ENCODE results near the gene PLET1. TPM values are rescaled to one million over a fixed set of nuclear protein-coding genes. Genes with fewer than 3 reads are reported as not detected.
A peak's percentile ranks its signal among the peaks of the same experiment; 100 is the strongest.

The PLET1 gene
- total RNA-seq, 6 experiments from 2014 or later = not detected

DNA sequence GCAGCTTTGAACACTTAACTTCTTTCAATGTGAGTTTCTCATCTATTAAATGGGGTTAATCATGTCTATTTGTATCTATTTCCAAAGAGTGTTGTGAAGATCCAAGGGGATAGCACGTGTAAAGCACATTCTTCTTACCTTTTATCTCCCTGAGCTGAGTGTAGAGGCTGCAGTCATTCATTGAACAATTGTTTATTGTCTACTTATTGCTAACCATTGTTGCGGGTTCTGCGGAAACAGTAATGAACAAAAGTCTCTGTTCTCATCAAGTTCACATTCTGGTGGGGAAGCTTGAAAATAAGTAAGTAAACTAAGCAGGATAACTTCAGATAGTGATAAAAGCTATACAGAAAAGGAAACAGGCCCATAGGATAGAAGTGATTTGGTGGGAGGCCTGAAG lies 27.4 kb upstream of the PLET1 start:
- no peak for DNase-seq
- Mint-ChIP-seq H3K36me3 (ENCODE audit: low read depth) (no peaks in the 10 kb centered on the region), H3K4me1 (ENCODE audit: low read depth) (peaks cover 50% of the 10 kb centered on the region), H3K9me3 (no peaks in the 10 kb centered on the region), H3K4me3 (no peak overlapping the region), H3K27me3 (ENCODE audit: insufficient read depth) (peaks cover 7% of the 10 kb centered on the region), H3K27ac (no peak overlapping the region)
- TF ChIP-seq, protein P1, sequence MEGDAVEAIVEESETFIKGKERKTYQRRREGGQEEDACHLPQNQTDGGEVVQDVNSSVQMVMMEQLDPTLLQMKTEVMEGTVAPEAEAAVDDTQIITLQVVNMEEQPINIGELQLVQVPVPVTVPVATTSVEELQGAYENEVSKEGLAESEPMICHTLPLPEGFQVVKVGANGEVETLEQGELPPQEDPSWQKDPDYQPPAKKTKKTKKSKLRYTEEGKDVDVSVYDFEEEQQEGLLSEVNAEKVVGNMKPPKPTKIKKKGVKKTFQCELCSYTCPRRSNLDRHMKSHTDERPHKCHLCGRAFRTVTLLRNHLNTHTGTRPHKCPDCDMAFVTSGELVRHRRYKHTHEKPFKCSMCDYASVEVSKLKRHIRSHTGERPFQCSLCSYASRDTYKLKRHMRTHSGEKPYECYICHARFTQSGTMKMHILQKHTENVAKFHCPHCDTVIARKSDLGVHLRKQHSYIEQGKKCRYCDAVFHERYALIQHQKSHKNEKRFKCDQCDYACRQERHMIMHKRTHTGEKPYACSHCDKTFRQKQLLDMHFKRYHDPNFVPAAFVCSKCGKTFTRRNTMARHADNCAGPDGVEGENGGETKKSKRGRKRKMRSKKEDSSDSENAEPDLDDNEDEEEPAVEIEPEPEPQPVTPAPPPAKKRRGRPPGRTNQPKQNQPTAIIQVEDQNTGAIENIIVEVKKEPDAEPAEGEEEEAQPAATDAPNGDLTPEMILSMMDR (IDR thresholded peaks at IDR 0.05) = no peak

DNA sequence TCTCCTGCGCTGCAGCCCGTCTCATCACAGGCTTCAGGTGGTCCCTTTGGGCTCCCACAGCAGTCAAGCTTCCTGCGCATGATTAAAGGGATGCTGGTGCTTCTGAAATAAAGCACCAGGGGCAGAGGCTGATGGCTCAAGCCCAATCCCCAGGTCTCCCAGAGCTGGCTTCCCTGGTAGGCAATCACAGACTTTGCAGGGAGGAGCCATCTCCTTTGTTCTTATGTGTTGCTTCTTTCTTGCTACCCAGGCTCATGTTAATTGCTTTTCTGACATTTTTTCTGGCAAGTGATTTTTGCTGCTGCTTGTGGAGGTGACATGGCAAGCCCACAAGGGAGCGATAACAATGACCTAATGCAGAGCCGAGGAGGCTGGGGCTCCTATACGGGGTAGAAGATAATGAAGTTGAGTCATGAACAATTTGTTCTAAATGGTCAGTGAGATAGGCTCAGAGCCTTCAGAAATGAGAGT lies 25.2 kb upstream of the PLET1 start:
- Mint-ChIP-seq H3K4me3 (no peak overlapping the region), H3K27me3 (ENCODE audit: insufficient read depth) (peaks cover 13% of the 10 kb centered on the region), H3K9me3 (no peaks in the 10 kb centered on the region), H3K4me1 (ENCODE audit: low read depth) (peaks cover 28% of the 10 kb centered on the region), H3K36me3 (ENCODE audit: low read depth) (no peaks in the 10 kb centered on the region), H3K27ac (no peak overlapping the region)
- TF ChIP-seq, protein P1 (IDR thresholded peaks at IDR 0.05) = no peak
- DNase-seq = peak; percentile 27

DNA sequence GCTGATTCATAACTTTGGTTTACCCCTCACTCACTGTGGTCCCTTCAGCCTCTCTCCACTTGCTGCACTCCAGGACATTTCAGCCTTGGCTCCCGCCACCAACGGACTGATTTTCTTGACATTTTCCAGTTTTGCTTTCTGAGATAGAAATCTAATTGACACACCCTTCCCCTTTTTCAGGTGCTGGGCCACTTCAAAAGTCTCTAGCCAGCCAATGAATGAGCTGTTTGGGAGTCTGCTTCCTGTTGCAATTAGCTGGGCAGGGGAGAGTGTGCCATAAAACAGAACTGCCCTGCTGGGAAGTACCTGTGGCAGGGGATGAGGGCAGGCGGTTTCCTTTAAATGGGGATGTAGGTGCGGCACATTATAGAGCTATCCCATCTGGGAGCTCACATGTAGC lies 21.1 kb upstream of the PLET1 start:
- Mint-ChIP-seq H3K4me3 (no peak overlapping the region), H3K4me1 (ENCODE audit: low read depth) (peaks cover 46% of the 10 kb centered on the region), H3K36me3 (ENCODE audit: low read depth) (no peaks in the 10 kb centered on the region), H3K9me3 (no peaks in the 10 kb centered on the region), H3K27me3 (ENCODE audit: insufficient read depth) (peaks cover 13% of the 10 kb centered on the region), H3K27ac (no peak overlapping the region)
- TF ChIP-seq, protein P1 (IDR thresholded peaks at IDR 0.05) = no peak
- no peak for DNase-seq

DNA sequence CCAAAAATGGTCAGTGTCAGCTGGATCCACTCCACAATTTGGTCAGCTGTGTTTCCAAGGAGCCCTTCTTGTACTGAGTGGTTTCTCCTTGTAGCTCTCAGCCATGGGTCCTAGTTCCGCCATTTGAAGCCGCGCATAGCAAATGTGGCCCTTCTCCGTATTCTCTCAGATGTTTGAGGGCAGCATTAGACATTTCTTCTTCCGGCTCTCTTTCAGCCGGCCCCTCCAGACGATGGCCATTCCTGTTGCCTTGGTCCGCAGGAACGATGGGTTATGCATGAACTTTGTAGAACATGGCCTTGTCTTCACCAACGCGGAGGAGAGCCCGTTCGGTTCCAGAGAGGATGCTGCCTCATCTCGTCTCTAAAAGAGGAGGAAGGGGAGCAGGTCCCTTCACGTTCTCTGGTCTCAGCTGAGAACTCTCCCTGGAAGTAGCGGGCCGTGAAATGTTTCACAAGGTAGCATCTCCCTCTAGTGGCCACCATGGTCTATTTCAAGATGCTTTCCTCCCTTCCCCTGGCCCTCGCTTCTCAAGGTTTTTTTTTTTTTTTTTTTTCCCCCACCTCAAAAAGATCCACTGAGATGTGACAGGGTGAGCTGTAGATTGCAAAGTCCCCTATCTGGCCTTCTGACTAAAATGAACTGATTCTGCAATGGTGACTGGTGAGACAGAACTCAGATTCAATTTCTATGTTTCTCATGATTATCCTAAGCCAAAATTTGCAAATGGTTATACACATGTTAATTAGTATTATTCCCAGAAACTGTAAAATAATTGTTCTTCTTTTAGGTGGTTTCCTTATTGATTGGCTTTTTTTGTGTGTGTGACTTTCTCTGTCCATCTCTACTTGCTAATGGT lies 19.8 kb upstream of the PLET1 start:
- Mint-ChIP-seq H3K4me3 (peak overlapping the region; percentile 93), H3K27me3 (ENCODE audit: insufficient read depth) (peaks cover 12% of the 10 kb centered on the region), H3K4me1 (ENCODE audit: low read depth) (peaks cover 40% of the 10 kb centered on the region), H3K36me3 (ENCODE audit: low read depth) (no peaks in the 10 kb centered on the region), H3K9me3 (no peaks in the 10 kb centered on the region), H3K27ac (peak overlapping the region; percentile 42)
- TF ChIP-seq, protein P1 (IDR thresholded peaks at IDR 0.05) = peak; percentile 78
- peak; percentile 71 for DNase-seq

- Mint-ChIP-seq H3K4me1 (ENCODE audit: low read depth) (peaks cover 40% of the 10 kb centered on the region), H3K27ac (no peak overlapping the region), H3K27me3 (ENCODE audit: insufficient read depth) (peaks cover 12% of the 10 kb centered on the region), H3K9me3 (no peaks in the 10 kb centered on the region), H3K36me3 (ENCODE audit: low read depth) (no peaks in the 10 kb centered on the region), H3K4me3 (peak overlapping the region; percentile 93)
- TF ChIP-seq, protein P1 (IDR thresholded peaks at IDR 0.05) = peak; percentile 86
- DNase-seq = no peak
Measured at GRCh38 chr11:112279901-112280267, 19.2 kb upstream of the PLET1 start.
